HCT116 (cell line): ENCODE measurements around the gene PLCD3. TPM values are rescaled to one million over a fixed set of nuclear protein-coding genes. Genes with fewer than 3 reads are reported as not detected.

Experiments
- ATAC-seq: fragments of 200-7000 bp; cut with Tn5 transposase; 2 replicates; pipeline ENCODE4 v1.9.1; 2020; ENCODE audit warnings: mild to moderate bottlenecking, moderate library complexity
- BruUV-seq: library from RNA; stranded (reverse); fragments of 400-500 nt; replicated peaks from 2 replicates; lab custom pipeline; 2021; lab: Mats Ljungman, UMichigan
- CTCF ChIA-PET: fragments of 300-600 bp; sonication (Branson Sonifier 250); formaldehyde crosslinking; loops from one replicate; lab custom pipeline; 2021; ENCODE audit warnings: antibody characterized with exemption; lab: Charles Lee
- POLR2A ChIA-PET: fragments of 300-600, 350-600 bp; sonication (Branson Sonifier 250); formaldehyde crosslinking; loops from one replicate; lab custom pipeline; 2021; ENCODE audit warnings: antibody characterized with exemption; lab: Charles Lee
- RAD21 ChIA-PET, 2 experiments: fragments of 300-600 bp; sonication (Branson Sonifier 250); formaldehyde crosslinking; loops; one replicate each; lab custom pipeline; 2023; ENCODE audit warnings: low total read pairs in 2 of 2; ENCODE audit not compliant: uncharacterized antibody in 2 of 2, unreplicated experiment in 2 of 2, low non-redundant PET in 1 of 2; lab: Charles Lee
- DNase-seq: peaks from one replicate; pipeline ENCODE4 v3.0.0-alpha.2; 2010; ENCODE audit warnings: low read depth, low spot score
- H2AFZ ChIP-seq: fragments of 200-600 bp; shearing (Covaris generic), sonication (generic); 2 replicates; pipeline ENCODE4 v1.6.1; 2017; ENCODE audit warnings: low read depth, mixed run types, mixed read lengths, antibody characterized with exemption, low read length; ENCODE audit not compliant: poor library complexity, severe bottlenecking
- H3K27ac ChIP-seq: 2 replicates; pipeline ENCODE4 v1.5.1; 2012; ENCODE audit warnings: low read depth, low read length
- H3K27me3 ChIP-seq: fragments of 200-600 bp; sonication (generic); 2 replicates; pipeline ENCODE4 v1.6.1; 2016; ENCODE audit warnings: mixed run types, low read length, mixed read lengths; ENCODE audit not compliant: insufficient read depth
- H3K36me3 ChIP-seq, 2 experiments: fragments of 200-500 bp in 1 of 2; fragments of 200-600 bp in 1 of 2; sonication (Bioruptor generic) in 1 of 2; sonication (generic) in 1 of 2; 2 replicates each; pipeline versions ENCODE4 v1.5.1 to v1.6.1; 2014 to 2016; ENCODE audit warnings: low read length in 2 of 2, inconsistent platforms in 1 of 2, mixed read lengths in 1 of 2, mixed run types in 1 of 2; ENCODE audit not compliant: insufficient read depth in 2 of 2, control insufficient read depth in 1 of 2
- H3K4me1 ChIP-seq, 2 experiments: fragments of 200-600 bp in 1 of 2; sonication (generic) in 1 of 2; 2 replicates each; pipeline versions ENCODE4 v1.5.1 to v1.6.1; 2012 to 2017; ENCODE audit warnings: low read length in 2 of 2, inconsistent platforms in 1 of 2, mild to moderate bottlenecking in 1 of 2, mixed read lengths in 1 of 2, mixed run types in 1 of 2, moderate library complexity in 1 of 2; ENCODE audit not compliant: insufficient read depth in 2 of 2, control insufficient read depth in 1 of 2
- H3K4me2 ChIP-seq: fragments of 200-600 bp; sonication (generic); 2 replicates; pipeline ENCODE4 v1.6.1; 2017; ENCODE audit warnings: mixed run types, low read length, mixed read lengths
- H3K4me3 ChIP-seq, 2 experiments: fragments of 200-600 bp in 1 of 2; sonication (generic) in 1 of 2; replicated peaks in 1 of 2; 2 replicates each; pipeline ENCODE4 v1.5.1; 2011 to 2016; ENCODE audit warnings: low read length in 2 of 2, control low read depth in 1 of 2, low read depth in 1 of 2, mild to moderate bottlenecking in 1 of 2, mixed read lengths in 1 of 2, mixed run types in 1 of 2
- H3K79me2 ChIP-seq: fragments of 200-600 bp; sonication (generic); 2 replicates; pipeline ENCODE4 v1.6.1; 2017; ENCODE audit warnings: mild to moderate bottlenecking, mixed run types, low read length, moderate library complexity, mixed read lengths; ENCODE audit not compliant: insufficient read depth
- H3K9ac ChIP-seq: fragments of 200-600 bp; sonication (generic); 2 replicates; pipeline ENCODE4 v1.6.1; 2016; ENCODE audit warnings: low read length, mixed read lengths
- H3K9me2 ChIP-seq: fragments of 200-600 bp; sonication (generic), shearing (Covaris generic); 2 replicates; pipeline ENCODE4 v1.6.1; 2017; ENCODE audit warnings: mixed run types, mild to moderate bottlenecking, moderate library complexity; ENCODE audit not compliant: insufficient read depth
- H3K9me3 ChIP-seq, 2 experiments: fragments of 200-500 bp in 1 of 2; fragments of 200-600 bp in 1 of 2; sonication (Bioruptor generic) in 1 of 2; sonication (generic) in 1 of 2; 2 replicates each; pipeline ENCODE4 v1.6.1; 2014 to 2017; ENCODE audit warnings: low read length in 2 of 2, mixed read lengths in 2 of 2, inconsistent platforms in 1 of 2, low read depth in 1 of 2, mild to moderate bottlenecking in 1 of 2, mixed run types in 1 of 2, moderate library complexity in 1 of 2; ENCODE audit not compliant: control insufficient read depth in 1 of 2, insufficient read depth in 1 of 2
- H4K20me1 ChIP-seq: fragments of 200-600 bp; sonication (generic), shearing (Covaris generic); 2 replicates; pipeline ENCODE4 v1.6.1; 2017; ENCODE audit warnings: mixed run types, mild to moderate bottlenecking, moderate library complexity; ENCODE audit not compliant: insufficient read depth
- CBX3 ChIP-seq: IDR thresholded peaks from 2 replicates; pipeline ENCODE4 v1.6.1; 2012; ENCODE audit warnings: low read depth
- CEBPB ChIP-seq: IDR thresholded peaks from 2 replicates; pipeline ENCODE4 v1.6.1; 2012; ENCODE audit warnings: low read depth
- CTCF ChIP-seq, 3 experiments: fragments of 200-600 bp in 1 of 3; sonication (generic) in 1 of 3; IDR thresholded peaks in 2 of 3; conservative IDR thresholded peaks in 1 of 3; 2 replicates each; pipeline ENCODE4 v1.5.1; 2012 to 2017; ENCODE audit warnings: low read depth in 2 of 3, low read length in 2 of 3, antibody characterized with exemption in 1 of 3, borderline replicate concordance in 1 of 3, control low read depth in 1 of 3, mild to moderate bottlenecking in 1 of 3, mixed read lengths in 1 of 3, mixed run types in 1 of 3, moderate library complexity in 1 of 3; ENCODE audit not compliant: insufficient read depth in 1 of 3
- EGR1 ChIP-seq: IDR thresholded peaks from 2 replicates; pipeline ENCODE4 v1.6.1; 2012; ENCODE audit warnings: low read depth
- EZH2 ChIP-seq: fragments of 200-600 bp; sonication (generic); IDR thresholded peaks from 2 replicates; pipeline ENCODE4 v1.6.1; 2017; ENCODE audit warnings: antibody characterized with exemption, mixed run types
- JUND ChIP-seq: IDR thresholded peaks from 2 replicates; pipeline ENCODE4 v1.6.1; 2012
- MAX ChIP-seq: IDR thresholded peaks from 2 replicates; pipeline ENCODE4 v1.6.1; 2012
- POLR2A ChIP-seq: IDR thresholded peaks from 2 replicates; pipeline ENCODE4 v1.7.0; 2011; ENCODE audit warnings: borderline replicate concordance; ENCODE audit not compliant: insufficient read depth, insufficient read length; ENCODE audit errors: extremely low read depth
- SIN3A ChIP-seq: IDR thresholded peaks from 2 replicates; pipeline ENCODE4 v1.6.1; 2012; ENCODE audit warnings: low read depth
- TCF7L2 ChIP-seq: IDR thresholded peaks from 2 replicates; pipeline ENCODE4 v1.7.0; 2011; ENCODE audit warnings: borderline replicate concordance, inconsistent platforms; ENCODE audit not compliant: insufficient read depth, insufficient read length; ENCODE audit errors: extremely low read depth
- ZFX ChIP-seq: fragments of 450-650 bp; IDR thresholded peaks from 2 replicates; pipeline ENCODE4 v1.6.1; 2017
- ZNF274 ChIP-seq: fragments of 200-500 bp; sonication (Bioruptor generic); IDR thresholded peaks from 2 replicates; pipeline ENCODE4 v1.6.1; 2014; ENCODE audit warnings: mild to moderate bottlenecking, low read depth, low read length, inconsistent platforms
- intact Hi-C: fragments of 100-400 bp; cut with micrococcal nuclease; formaldehyde crosslinking; loops from 2 replicates; pipeline ENCODE4 v1.10.0; 2022
- total RNA-seq: library from RNA; stranded (reverse); gene quantifications from one replicate; pipeline ENCODE4 v1.2.1, GENCODE V29; 2021; ENCODE audit not compliant: unreplicated experiment

Gene PLCD3
- total RNA-seq, 1 experiment from 2014 or later = 197 TPM

GRCh38 chr17:45061606-45062205 lies 70.6 kb downstream of the PLCD3 start:
- TSS peak; percentile 78 for BruUV-seq
- peaks cover 78% of the 10 kb centered on the region for H3K79me2 ChIP-seq
- ATAC-seq (no peak), DNase-seq (no peak)
- peak overlapping the region; percentile 90 for H3K27ac ChIP-seq
- POLR2A ChIA-PET = interaction anchor here (0.9 to 1.6 kb wide), 7 partner anchors 11 to 286 kb away, joined by 4 to 8 read pairs (median 5); partner anchors contain the start of gene HEXIM1
- peak overlapping the region; percentile 98 to 99 for H3K4me3 ChIP-seq
- intact Hi-C loops = loop anchor here (5.0 kb wide), 1 partner anchor 71 kb away; the partner anchor contains the start of gene PLCD3
- CTCF ChIA-PET = interaction anchor here (1.2 to 1.6 kb wide), 3 partner anchors 13 to 38 kb away, joined by 3 to 6 read pairs (median 5); no protein-coding TSS in a partner anchor
- H3K36me3 ChIP-seq = peaks cover 0 to under 1% of the 10 kb centered on the region in 2 experiments; a peak in 1 of 4 replicates
- H3K27me3 ChIP-seq = no peaks in the 10 kb centered on the region
- peak overlapping the region; percentile 70 for H2AFZ ChIP-seq
- H3K9ac ChIP-seq = peak overlapping the region; percentile 96
- H3K9me3 ChIP-seq = no peaks in the 10 kb centered on the region
- H3K4me1 ChIP-seq = peaks cover 10 to 19% of the 10 kb centered on the region in 2 experiments
- no peaks in the 10 kb centered on the region for H3K9me2 ChIP-seq
- RAD21 ChIA-PET = no interaction called here
- peak overlapping the region; percentile 90 for H3K4me2 ChIP-seq
- TF ChIP-seq TCF7L2 (no peak), POLR2A (peak; percentile 9), SIN3A (peak; percentile 53; the same call in 1 of the 2 replicates)
- TF ChIP-seq, all 23 proteins: peak for 2
- no peaks in the 10 kb centered on the region for H4K20me1 ChIP-seq

- Histone ChIP-seq H3K4me1 (peaks cover 10 to 19% of the 10 kb centered on the region in 2 experiments), H2AFZ (peak within 1 kb of the TSS; percentile 70), H3K79me2 (peaks cover 71% of the 10 kb centered on the region), H3K36me3 (no peaks in the 10 kb centered on the region; a peak in 1 of 4 replicates), H3K4me2 (peak within 1 kb of the TSS; percentile 90), H3K9me3 (no peaks in the 10 kb centered on the region), H3K4me3 (peak within 1 kb of the TSS; percentile 98 to 99), H3K9me2 (no peaks in the 10 kb centered on the region), H3K27ac (peak within 1 kb of the TSS; percentile 93), H3K27me3 (no peaks in the 10 kb centered on the region), H4K20me1 (no peaks in the 10 kb centered on the region), H3K9ac (peak within 1 kb of the TSS; percentile 96)
- intact Hi-C loops = loop anchor here (5.0 kb wide), 1 partner anchor 71 kb away; the partner anchor contains the start of gene PLCD3
- BruUV-seq = no TSS peak
- DNase-seq (peak; percentile 99), ATAC-seq (peak; percentile 90)
- ChIA-PET CTCF (interaction anchor here (0.8 to 1.6 kb wide), 6 partner anchors 12 to 74 kb away, joined by 3 to 7 read pairs (median 4); partner anchors contain the start of gene ACBD4), POLR2A (interaction anchor here (0.9 to 1.6 kb wide), 7 partner anchors 10 to 285 kb away, joined by 4 to 8 read pairs (median 5); partner anchors contain the start of gene HEXIM1), RAD21 (no interaction called here)
- TF ChIP-seq CEBPB (no peak; the same call in 1 of the 2 replicates), MAX (peak; percentile 60), ZNF274 (no peak), EZH2 (no peak), JUND (no peak), CBX3 (no peak), EGR1 (0 out of 2 replicates have a peak, but pooled peaks have one; percentile 37), ZFX (peak; percentile 98), CTCF (IDR thresholded peaks at IDR 0.05 in 2 of 3, conservative IDR thresholded peaks at IDR 0.05 in 1 of 3; ENCODE audit: borderline replicate concordance in 1 of 3, insufficient read depth in 1 of 3, low read depth in 2 of 3, low read length in 2 of 3) (no peak)
Observed at GRCh38 chr17:45060797-45061605, 71.3 kb downstream of the PLCD3 start, which contains the start of gene NMT1. NMT1 (plus strand) TSS chr17:45061317; CDS start chr17:45061330, 13 bp downstream.
